ENCODE results near the gene ZNF169. TPM values are rescaled to one million over a fixed set of nuclear protein-coding genes. Genes with fewer than 3 reads are reported as not detected.
"Not testable (repeated sequence)": the region's sequence is repeated elsewhere in the genome, so short reads cannot be mapped to it uniquely, and the experiment has no call there.

ZNF169 gene
- total RNA-seq, 1 donor from 2014 or later: 18.3 TPM

- CTCF ChIA-PET: no interaction called here
- no peak for TF ChIP-seq CTCF (IDR thresholded peaks at IDR 0.05)
- no peaks in the 10 kb centered on the region for H3K27me3 Mint-ChIP-seq
- POLR2A ChIA-PET: interaction anchor here (0.6 kb wide), 1 partner anchor 605 kb away, joined by 9 read pairs; no protein-coding TSS in a partner anchor
- peaks cover 14% of the 10 kb centered on the region for H3K4me1 Mint-ChIP-seq
- H3K9me3 Mint-ChIP-seq: peaks cover 7% of the 10 kb centered on the region
- H3K4me3 Mint-ChIP-seq: no peak overlapping the region
- ATAC-seq (ENCODE audit: low read depth): no peak
- H3K27ac Mint-ChIP-seq: no peak overlapping the region
- DNase-seq: no peak
- intact Hi-C loops (cut with micrococcal nuclease): no loop called here
- peaks cover 38% of the 10 kb centered on the region for H3K36me3 Mint-ChIP-seq (ENCODE audit: low read depth)
These were observed 10.9 kb downstream of the ZNF169 start for GRCh38 chr9:94270009-94270408.

GRCh38 chr9:94277029-94277428 lies 17.9 kb downstream of the ZNF169 start:
- H3K27ac Mint-ChIP-seq; intact Hi-C loops (cut with micrococcal nuclease); DNase-seq; POLR2A ChIA-PET; H3K4me3 Mint-ChIP-seq; CTCF ChIA-PET; H3K27me3 Mint-ChIP-seq; ATAC-seq (ENCODE audit: low read depth); H3K9me3 Mint-ChIP-seq: not testable (repeated sequence)
- Mint-ChIP-seq H3K4me1 (peaks cover 16% of the 10 kb centered on the region), H3K36me3 (ENCODE audit: low read depth) (peaks cover 61% of the 10 kb centered on the region)

- ChIA-PET CTCF (no interaction called here), POLR2A (no interaction called here)
- H3K4me3 Mint-ChIP-seq: no peak overlapping the region
- ATAC-seq (ENCODE audit: low read depth): no peak
- H3K27me3 Mint-ChIP-seq: no peaks in the 10 kb centered on the region
- DNase-seq: no peak
- no peak overlapping the region for H3K27ac Mint-ChIP-seq
- peaks cover 7% of the 10 kb centered on the region for H3K4me1 Mint-ChIP-seq
- peaks cover 8% of the 10 kb centered on the region for H3K9me3 Mint-ChIP-seq
- peaks cover 67% of the 10 kb centered on the region for H3K36me3 Mint-ChIP-seq (ENCODE audit: low read depth)
- no peak for TF ChIP-seq CTCF (IDR thresholded peaks at IDR 0.05)
- intact Hi-C loops (cut with micrococcal nuclease): no loop called here
These were observed 18.9 kb downstream of the ZNF169 start for GRCh38 chr9:94277885-94278536.

GRCh38 chr9:94280409-94280989 lies 21.4 kb downstream of the ZNF169 start:
- DNase-seq: no peak
- Mint-ChIP-seq H3K4me3 (no peak overlapping the region), H3K36me3 (ENCODE audit: low read depth) (peaks cover 70% of the 10 kb centered on the region), H3K27me3 (no peaks in the 10 kb centered on the region), H3K27ac (no peak overlapping the region), H3K9me3 (peaks cover 8% of the 10 kb centered on the region), H3K4me1 (peaks cover under 1% of the 10 kb centered on the region)
- CTCF ChIA-PET: no interaction called here
- no peak for ATAC-seq (ENCODE audit: low read depth)
- intact Hi-C loops (cut with micrococcal nuclease): no loop called here
- no peak for TF ChIP-seq CTCF (IDR thresholded peaks at IDR 0.05)
- POLR2A ChIA-PET: no interaction called here

- ChIA-PET CTCF (no interaction called here), POLR2A (interaction anchor here (0.6 kb wide), 1 partner anchor 966 kb away, joined by 3 read pairs; no protein-coding TSS in a partner anchor)
- H3K9me3 Mint-ChIP-seq: peaks cover 8% of the 10 kb centered on the region
- intact Hi-C loops (cut with micrococcal nuclease): no loop called here
- no peak for TF ChIP-seq CTCF (IDR thresholded peaks at IDR 0.05)
- DNase-seq (no peak), ATAC-seq (ENCODE audit: low read depth) (no peak)
- no peak overlapping the region for H3K27ac Mint-ChIP-seq
- peaks cover 73% of the 10 kb centered on the region for H3K36me3 Mint-ChIP-seq (ENCODE audit: low read depth)
- no peaks in the 10 kb centered on the region for H3K4me1 Mint-ChIP-seq
- H3K4me3 Mint-ChIP-seq: no peak overlapping the region
- H3K27me3 Mint-ChIP-seq: no peaks in the 10 kb centered on the region
These were observed 22.0 kb downstream of the ZNF169 start for GRCh38 chr9:94281101-94281500.

Measured in activated B cell treated with CpG ODN at 0.5 μM for 24 hours (primary cell).